ENCODE results near the gene MANF. TPM values are rescaled to one million over a fixed set of nuclear protein-coding genes. Genes with fewer than 3 reads are reported as not detected.
A peak's percentile ranks its signal among the peaks of the same experiment; 100 is the strongest.

The MANF gene
- total RNA-seq, 3 donors from 2014 or later (not counting 1 experiment from before 2014, with no cell fraction given) = 51.7 to 58.6 (median 58.3) TPM

DNA sequence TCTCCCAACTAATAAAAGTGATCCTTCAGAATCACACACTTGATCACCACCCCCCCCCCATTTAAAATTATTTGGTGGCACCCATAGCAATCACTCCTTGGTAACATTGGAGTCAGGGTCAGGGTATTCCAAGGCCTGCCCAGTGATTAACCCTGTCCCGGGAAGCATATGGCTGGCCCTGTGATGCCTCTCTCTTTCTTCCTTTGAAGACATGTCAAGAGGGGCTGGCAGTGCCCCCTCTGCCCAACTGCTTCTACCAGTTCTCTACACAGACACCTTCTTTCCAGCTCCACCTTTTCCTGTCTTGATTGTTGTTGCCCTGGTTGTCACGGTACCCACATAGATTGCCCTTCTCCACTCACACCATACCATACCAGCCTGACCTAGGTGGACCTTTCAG lies 30.9 kb upstream of the MANF start:
- no peak overlapping the region for H3K4me3 Mint-ChIP-seq
- Histone ChIP-seq H3K27me3 (ENCODE audit: control insufficient read depth, insufficient read depth, low read length) (no peaks in the 10 kb centered on the region), H3K4me3 (ENCODE audit: low read length) (no peak overlapping the region), H3K27ac (ENCODE audit: low read length) (no peak overlapping the region), H3K36me3 (ENCODE audit: control insufficient read depth, insufficient read depth, low read length) (no peaks in the 10 kb centered on the region), H3K4me1 (ENCODE audit: control insufficient read depth, insufficient read depth, low read length) (no peaks in the 10 kb centered on the region), H3K9me3 (ENCODE audit: control insufficient read depth, insufficient read depth, low read length) (no peaks in the 10 kb centered on the region)
- TF ChIP-seq, protein P1, sequence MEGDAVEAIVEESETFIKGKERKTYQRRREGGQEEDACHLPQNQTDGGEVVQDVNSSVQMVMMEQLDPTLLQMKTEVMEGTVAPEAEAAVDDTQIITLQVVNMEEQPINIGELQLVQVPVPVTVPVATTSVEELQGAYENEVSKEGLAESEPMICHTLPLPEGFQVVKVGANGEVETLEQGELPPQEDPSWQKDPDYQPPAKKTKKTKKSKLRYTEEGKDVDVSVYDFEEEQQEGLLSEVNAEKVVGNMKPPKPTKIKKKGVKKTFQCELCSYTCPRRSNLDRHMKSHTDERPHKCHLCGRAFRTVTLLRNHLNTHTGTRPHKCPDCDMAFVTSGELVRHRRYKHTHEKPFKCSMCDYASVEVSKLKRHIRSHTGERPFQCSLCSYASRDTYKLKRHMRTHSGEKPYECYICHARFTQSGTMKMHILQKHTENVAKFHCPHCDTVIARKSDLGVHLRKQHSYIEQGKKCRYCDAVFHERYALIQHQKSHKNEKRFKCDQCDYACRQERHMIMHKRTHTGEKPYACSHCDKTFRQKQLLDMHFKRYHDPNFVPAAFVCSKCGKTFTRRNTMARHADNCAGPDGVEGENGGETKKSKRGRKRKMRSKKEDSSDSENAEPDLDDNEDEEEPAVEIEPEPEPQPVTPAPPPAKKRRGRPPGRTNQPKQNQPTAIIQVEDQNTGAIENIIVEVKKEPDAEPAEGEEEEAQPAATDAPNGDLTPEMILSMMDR (IDR thresholded peaks at IDR 0.05) = no peak
- H3K36me3 Mint-ChIP-seq = no peaks in the 10 kb centered on the region
- no peak for ATAC-seq
- peaks cover 0 to 3% of the 10 kb centered on the region in 2 donors for H3K27me3 Mint-ChIP-seq (ENCODE audit: low read depth in 2 of 2)
- no peak overlapping the region for H3K27ac Mint-ChIP-seq
- 90% methylated on average over 2 of the region's 2 CpGs for WGBS (ENCODE audit: insufficient coverage)
- H3K4me1 Mint-ChIP-seq = no peaks in the 10 kb centered on the region
- no peaks in the 10 kb centered on the region for H3K9me3 Mint-ChIP-seq
- no peak for DNase-seq
- intact Hi-C loops (cut with micrococcal nuclease) = no loop called here

DNA sequence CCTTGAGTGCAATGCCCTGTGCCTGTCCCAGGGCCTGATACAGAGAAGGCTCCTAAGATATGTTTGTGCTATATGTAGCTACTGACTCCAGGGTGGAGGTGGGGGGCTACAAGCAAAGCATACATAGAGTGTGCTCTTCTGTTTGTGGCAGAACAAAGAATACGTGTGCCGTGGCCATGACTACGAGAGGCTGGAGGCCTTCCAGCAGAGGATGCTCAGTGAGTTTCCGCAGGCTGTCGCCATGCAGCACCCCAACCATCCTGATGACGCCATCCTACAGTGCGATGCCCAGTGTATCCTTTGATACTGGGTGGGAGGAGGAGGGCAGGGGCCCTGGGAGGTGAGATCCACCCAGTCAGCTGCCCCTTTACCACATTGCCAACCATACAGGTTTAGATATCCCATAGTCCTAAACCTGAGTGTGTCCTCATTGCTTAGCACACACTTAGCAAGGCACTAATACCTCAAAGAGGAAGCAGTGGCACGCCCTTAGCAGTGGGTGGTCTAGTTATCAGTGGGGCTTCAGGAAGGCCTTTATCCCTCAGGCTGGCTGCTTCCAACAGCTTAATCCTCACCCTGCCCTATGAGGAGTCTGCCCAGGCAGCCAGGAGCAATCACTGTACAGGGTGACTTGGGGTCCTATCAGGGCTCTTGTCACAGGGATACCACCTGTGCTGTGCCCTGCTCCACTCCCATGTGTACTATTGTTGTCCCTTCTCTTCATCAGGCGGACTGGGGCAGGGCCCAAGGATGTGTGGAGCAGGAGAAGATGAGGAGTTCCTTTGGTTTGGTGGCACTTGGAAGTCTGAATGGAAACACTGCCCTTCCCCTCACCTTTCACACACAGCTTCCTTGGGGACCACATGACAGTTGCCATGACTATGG lies 30.1 kb upstream of the MANF start:
- TF ChIP-seq, protein P1 (IDR thresholded peaks at IDR 0.05) = no peak
- no peaks in the 10 kb centered on the region for H3K9me3 Mint-ChIP-seq
- H3K27ac Mint-ChIP-seq = no peak overlapping the region
- no peak for DNase-seq
- Histone ChIP-seq H3K36me3 (ENCODE audit: control insufficient read depth, insufficient read depth, low read length) (no peaks in the 10 kb centered on the region), H3K4me1 (ENCODE audit: control insufficient read depth, insufficient read depth, low read length) (no peaks in the 10 kb centered on the region), H3K9me3 (ENCODE audit: control insufficient read depth, insufficient read depth, low read length) (no peaks in the 10 kb centered on the region), H3K4me3 (ENCODE audit: low read length) (no peak overlapping the region), H3K27ac (ENCODE audit: low read length) (no peak overlapping the region), H3K27me3 (ENCODE audit: control insufficient read depth, insufficient read depth, low read length) (no peaks in the 10 kb centered on the region)
- intact Hi-C loops (cut with micrococcal nuclease) = no loop called here
- 93% methylated on average over 9 of the region's 9 CpGs for WGBS (ENCODE audit: insufficient coverage)
- H3K4me3 Mint-ChIP-seq = no peak overlapping the region
- peak in 1 of 3 donors; percentile 33 for ATAC-seq
- no peaks in the 10 kb centered on the region for H3K36me3 Mint-ChIP-seq
- H3K27me3 Mint-ChIP-seq (ENCODE audit: low read depth in 2 of 2) = no peaks in the 10 kb centered on the region
- no peaks in the 10 kb centered on the region for H3K4me1 Mint-ChIP-seq

DNA sequence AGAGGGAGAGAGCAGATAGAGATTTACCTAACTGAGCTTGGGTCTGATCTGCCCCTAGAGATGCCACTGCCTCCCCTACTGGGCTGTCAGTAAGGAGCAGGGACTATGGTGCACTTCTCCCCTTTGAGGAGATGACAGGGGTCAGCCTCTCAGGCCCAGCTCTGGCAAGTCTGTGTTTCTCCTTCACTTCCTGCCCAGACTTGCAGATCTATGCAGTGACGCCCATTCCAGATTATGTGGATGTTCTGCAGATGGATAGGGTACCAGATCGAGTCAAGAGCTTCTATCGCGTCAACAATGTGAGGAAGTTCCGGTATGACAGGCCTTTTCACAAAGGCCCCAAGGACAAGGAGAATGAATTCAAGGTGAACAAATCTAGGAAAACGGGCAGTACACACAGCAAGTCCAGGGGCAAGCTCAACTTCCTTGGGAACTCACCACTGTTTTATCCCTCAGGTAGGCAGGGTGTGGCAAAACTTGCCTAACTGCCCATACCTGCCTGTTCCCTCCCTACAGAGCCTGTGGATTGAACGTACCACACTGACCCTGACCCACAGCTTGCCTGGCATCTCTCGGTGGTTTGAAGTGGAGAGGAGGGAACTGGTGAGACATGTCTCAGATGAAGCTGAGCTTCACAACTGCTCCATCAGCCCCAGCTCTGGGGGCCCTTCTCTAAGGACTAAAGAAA lies 29.1 kb upstream of the MANF start:
- TF ChIP-seq, protein P1 (IDR thresholded peaks at IDR 0.05) = no peak
- DNase-seq (no peak), ATAC-seq (no peak)
- Histone ChIP-seq H3K36me3 (ENCODE audit: control insufficient read depth, insufficient read depth, low read length) (no peaks in the 10 kb centered on the region), H3K27me3 (ENCODE audit: control insufficient read depth, insufficient read depth, low read length) (no peaks in the 10 kb centered on the region), H3K4me1 (ENCODE audit: control insufficient read depth, insufficient read depth, low read length) (no peaks in the 10 kb centered on the region), H3K27ac (ENCODE audit: low read length) (no peak overlapping the region), H3K9me3 (ENCODE audit: control insufficient read depth, insufficient read depth, low read length) (no peaks in the 10 kb centered on the region), H3K4me3 (ENCODE audit: low read length) (no peak overlapping the region)
- Mint-ChIP-seq H3K4me1 (no peaks in the 10 kb centered on the region), H3K9me3 (no peaks in the 10 kb centered on the region), H3K27me3 (ENCODE audit: low read depth in 2 of 2) (no peaks in the 10 kb centered on the region), H3K4me3 (no peak overlapping the region), H3K36me3 (no peaks in the 10 kb centered on the region), H3K27ac (no peak overlapping the region)
- intact Hi-C loops (cut with micrococcal nuclease) = no loop called here
- 84% methylated on average over 8 of the region's 8 CpGs for WGBS (ENCODE audit: insufficient coverage)

Data from natural killer cell (primary cell).